ENCODE measurements around the gene ARPC5L. TPM values are rescaled to one million over a fixed set of nuclear protein-coding genes. Genes with fewer than 3 reads are reported as not detected.
"Not testable (repeated sequence)": the region's sequence is repeated elsewhere in the genome, so short reads cannot be mapped to it uniquely, and the experiment has no call there.

ARPC5L gene
- total and polyA plus RNA-seq, 2 of the 8 experiments (the other 6 are each of a cell fraction or from before 2014, with no cell fraction given): 34.1 to 50.6 TPM

GRCh38 chr9:124838132-124838531 is 23.8 kb upstream of the ARPC5L start:
- not testable (repeated sequence) for H3K14ac ChIP-seq (ENCODE audit: insufficient read length); DNase-seq (ENCODE audit: low read depth in 1 of 2, low spot score in 2 of 2); H4K91ac ChIP-seq (replicated peaks; ENCODE audit: insufficient read length, low read length); H3K27me3 ChIP-seq (replicated peaks in 1 of 4; ENCODE audit: control insufficient read depth in 3 of 4, extremely low read depth in 1 of 4, insufficient read depth in 3 of 4, low read length in 3 of 4); H2BK120ac ChIP-seq (replicated peaks; ENCODE audit: low read depth, low read length); H3K79me2 ChIP-seq (ENCODE audit: control insufficient read depth in 1 of 2, insufficient read depth in 2 of 2, low read length in 2 of 2); H4K20me1 ChIP-seq (replicated peaks in 1 of 2; ENCODE audit: control insufficient read depth in 1 of 2, insufficient read depth in 2 of 2, low read length in 2 of 2); H3K9ac ChIP-seq (replicated peaks in 1 of 4; ENCODE audit: extremely low read depth in 1 of 4, low read depth in 3 of 4, low read length in 3 of 4); H3K79me1 ChIP-seq (ENCODE audit: low read depth, low read length); H2AFZ ChIP-seq (ENCODE audit: low read length); H3K23me2 ChIP-seq (ENCODE audit: low read depth, low read length); H3K18ac ChIP-seq (ENCODE audit: extremely low read depth, low read length); H2BK12ac ChIP-seq (ENCODE audit: low read depth, low read length); H3K56ac ChIP-seq (replicated peaks; ENCODE audit: insufficient read length, low read depth, low read length); H2BK5ac ChIP-seq (ENCODE audit: low read depth, low read length); H3K9me3 ChIP-seq (ENCODE audit: insufficient read depth in 2 of 2, low read depth in 1 of 2, low read length in 1 of 2); H2BK15ac ChIP-seq (ENCODE audit: low read length); H3K4me2 ChIP-seq (ENCODE audit: insufficient read depth in 1 of 2, low read depth in 2 of 2, low read length in 2 of 2); H3K27ac ChIP-seq (ENCODE audit: low read depth, low read length); FAIRE-seq; H4K8ac ChIP-seq (ENCODE audit: extremely low read depth, insufficient read depth, low read length); H3K4me3 ChIP-seq (ENCODE audit: extremely low read depth in 1 of 4, insufficient read depth in 2 of 4, low read depth in 3 of 4, low read length in 4 of 4); H2AK5ac ChIP-seq (ENCODE audit: low read depth, low read length); H2BK20ac ChIP-seq (ENCODE audit: low read length); H3K36me3 ChIP-seq (ENCODE audit: control insufficient read depth in 2 of 4, insufficient read depth in 4 of 4, low read length in 3 of 4); H3K4ac ChIP-seq (replicated peaks; ENCODE audit: insufficient read length, low read depth, low read length); H4K5ac ChIP-seq (ENCODE audit: insufficient read length, low read depth, low read length); H3K23ac ChIP-seq (ENCODE audit: insufficient read length)
- WGBS, 2 experiments (ENCODE audit: extremely low coverage in 1 of 2, insufficient coverage in 1 of 2, insufficient read length in 1 of 2, insufficient replicate concordance in 2 of 2, low coverage in 1 of 2, low lambda C conversion rate in 2 of 2, missing lambda C conversion rate in 1 of 2): 87% methylated on average over 5 of the region's 5 CpGs; no CpG with 5 or more reads in 1 of the 2 experiments
- H3K4me1 ChIP-seq (replicated peaks in 1 of 4; ENCODE audit: control insufficient read depth in 3 of 4, insufficient read depth in 4 of 4, low read length in 3 of 4): peaks cover 0 to 14% (median 3%) of the 10 kb centered on the region in 4 experiments; a peak in 4 of 7 replicates
- POLR2A ChIA-PET (ENCODE audit: partially characterized antibody): interaction anchor here (0.8 to 6.4 kb wide), 8 partner anchors 10 to 58 kb away, joined by 3 to 29 read pairs (median 4); partner anchors contain the start of genes ARPC5L and RPL35
- CTCF ChIA-PET (ENCODE audit: partially characterized antibody): interaction anchor here (0.6 to 65.2 kb wide), 8 partner anchors 12 to 1087 kb away, joined by 3 to 1529 read pairs (median 4); partner anchors contain the start of genes ARPC5L, NR6A1, OLFML2A and RPL35

Data from H1 (cell line).